HEK293 (cell line): Measurements from ENCODE around the gene TICRR.

Experiments
- BCL11A ChIP-seq: fragments of 450-650 bp; formaldehyde crosslinking; IDR thresholded peaks from 2 replicates; pipeline ENCODE4 v1.5.1; 2016; ENCODE audit warnings: low read depth, missing biosample characterization, missing genetic modification characterization
- BCL6B ChIP-seq: fragments of 450-650 bp; formaldehyde crosslinking; IDR thresholded peaks from 2 replicates; pipeline ENCODE4 v1.5.1; 2017; ENCODE audit warnings: missing biosample characterization, missing genetic modification characterization
- HOXD13 ChIP-seq: sonication (generic); formaldehyde crosslinking; IDR thresholded peaks from 2 replicates; pipeline ENCODE4 v1.8.0; 2022; ENCODE audit warnings: missing genetic modification reagents, borderline replicate concordance
- IKZF3 ChIP-seq: fragments of 450-650 bp; IDR thresholded peaks from 2 replicates; pipeline ENCODE4 v1.5.0; 2018; ENCODE audit warnings: missing biosample characterization, mild to moderate bottlenecking, missing genetic modification characterization, moderate library complexity
- KLF1 ChIP-seq: fragments of 450-650 bp; formaldehyde crosslinking; IDR thresholded peaks from 2 replicates; pipeline ENCODE4 v1.5.1; 2016; ENCODE audit warnings: missing biosample characterization, missing genetic modification characterization
- KLF10 ChIP-seq: fragments of 450-650 bp; IDR thresholded peaks from 2 replicates; pipeline ENCODE4 v1.5.1; 2018; ENCODE audit warnings: missing biosample characterization, mild to moderate bottlenecking, missing genetic modification characterization
- MEIS1 ChIP-seq: sonication (generic); formaldehyde crosslinking; IDR thresholded peaks from 2 replicates; pipeline ENCODE4 v1.8.1; 2022; ENCODE audit warnings: missing genetic modification reagents, mild to moderate bottlenecking, borderline replicate concordance
- MZF1 ChIP-seq: fragments of 450-650 bp; formaldehyde crosslinking; IDR thresholded peaks from 2 replicates; pipeline ENCODE4 v1.5.1; 2017; ENCODE audit warnings: missing biosample characterization, missing genetic modification characterization, borderline replicate concordance
- RBAK ChIP-seq: fragments of 450-650 bp; formaldehyde crosslinking; IDR thresholded peaks from 2 replicates; pipeline ENCODE4 v1.5.1; 2016; ENCODE audit warnings: missing biosample characterization, missing genetic modification characterization
- SCRT1 ChIP-seq: fragments of 450-650 bp; formaldehyde crosslinking; IDR thresholded peaks from 2 replicates; pipeline ENCODE4 v1.5.1; 2016; ENCODE audit warnings: missing biosample characterization, missing genetic modification characterization, borderline replicate concordance
- SP2 ChIP-seq: fragments of 450-650 bp; formaldehyde crosslinking; IDR thresholded peaks from 2 replicates; pipeline ENCODE4 v1.5.1; 2016; ENCODE audit warnings: missing biosample characterization, missing genetic modification characterization
- SP7 ChIP-seq: fragments of 450-650 bp; formaldehyde crosslinking; IDR thresholded peaks from 2 replicates; pipeline ENCODE4 v1.5.1; 2016; ENCODE audit warnings: missing biosample characterization, missing genetic modification characterization
- TCF7L2 ChIP-seq: IDR thresholded peaks from 2 replicates; pipeline ENCODE4 v1.6.1; 2011; ENCODE audit warnings: low read depth, mild to moderate bottlenecking, inconsistent platforms, low read length, moderate library complexity, borderline replicate concordance
- ZBTB21 ChIP-seq: fragments of 450-650 bp; formaldehyde crosslinking; IDR thresholded peaks from 2 replicates; pipeline ENCODE4 v1.5.1; 2017; ENCODE audit warnings: missing biosample characterization, missing genetic modification characterization
- ZEB2 ChIP-seq: fragments of 450-650 bp; formaldehyde crosslinking; IDR thresholded peaks from 2 replicates; pipeline ENCODE4 v1.5.1; 2016; ENCODE audit warnings: missing biosample characterization, missing genetic modification characterization
- ZFP69B ChIP-seq: fragments of 450-650 bp; formaldehyde crosslinking; IDR thresholded peaks from 2 replicates; pipeline ENCODE4 v1.5.1; 2016; ENCODE audit warnings: missing biosample characterization, missing genetic modification characterization
- ZIC2 ChIP-seq: fragments of 450-650 bp; formaldehyde crosslinking; IDR thresholded peaks from 2 replicates; pipeline ENCODE4 v1.5.1; 2016; ENCODE audit warnings: missing biosample characterization, missing genetic modification characterization
- ZNF132 ChIP-seq: fragments of 450-650 bp; formaldehyde crosslinking; IDR thresholded peaks from 2 replicates; pipeline ENCODE4 v1.5.1; 2017; ENCODE audit warnings: missing biosample characterization, missing genetic modification characterization, borderline replicate concordance
- ZNF146 ChIP-seq: fragments of 450-650 bp; formaldehyde crosslinking; IDR thresholded peaks from 2 replicates; pipeline ENCODE4 v1.5.1; 2016; ENCODE audit warnings: missing biosample characterization, missing genetic modification characterization
- ZNF24 ChIP-seq: fragments of 450-650 bp; formaldehyde crosslinking; IDR thresholded peaks from 2 replicates; pipeline ENCODE4 v1.5.1; 2016; ENCODE audit warnings: missing biosample characterization, missing genetic modification characterization
- ZNF324 ChIP-seq: fragments of 450-650 bp; formaldehyde crosslinking; IDR thresholded peaks from 2 replicates; pipeline ENCODE4 v1.5.1; 2016; ENCODE audit warnings: missing biosample characterization, missing genetic modification characterization
- ZNF366 ChIP-seq: fragments of 450-650 bp; formaldehyde crosslinking; conservative IDR thresholded peaks from 2 replicates; pipeline ENCODE4 v1.5.1; 2016; ENCODE audit warnings: missing biosample characterization, missing genetic modification characterization
- ZNF37A ChIP-seq: fragments of 450-650 bp; IDR thresholded peaks from 2 replicates; pipeline ENCODE4 v1.5.1; 2018; ENCODE audit warnings: missing biosample characterization, missing genetic modification characterization
- ZNF416 ChIP-seq: fragments of 450-650 bp; formaldehyde crosslinking; IDR thresholded peaks from 2 replicates; pipeline ENCODE4 v1.5.1; 2016; ENCODE audit warnings: missing biosample characterization, missing genetic modification characterization
- ZNF548 ChIP-seq: fragments of 450-650 bp; formaldehyde crosslinking; IDR thresholded peaks from 2 replicates; pipeline ENCODE4 v1.5.1; 2016; ENCODE audit warnings: missing biosample characterization, missing genetic modification characterization
- ZNF585B ChIP-seq: fragments of 450-650 bp; formaldehyde crosslinking; IDR thresholded peaks from 2 replicates; pipeline ENCODE4 v1.5.1; 2016; ENCODE audit warnings: missing biosample characterization, missing genetic modification characterization
- ZNF610 ChIP-seq: fragments of 450-650 bp; formaldehyde crosslinking; IDR thresholded peaks from 2 replicates; pipeline ENCODE4 v1.5.1; 2016; ENCODE audit warnings: missing biosample characterization, missing genetic modification characterization, borderline replicate concordance
- ZNF623 ChIP-seq: fragments of 450-650 bp; formaldehyde crosslinking; IDR thresholded peaks from 2 replicates; pipeline ENCODE4 v1.5.1; 2016; ENCODE audit warnings: missing biosample characterization, missing genetic modification characterization
- ZNF830 ChIP-seq: fragments of 450-650 bp; IDR thresholded peaks from 2 replicates; pipeline ENCODE4 v1.5.0; 2018; ENCODE audit warnings: missing biosample characterization, missing genetic modification characterization, low read depth, mild to moderate bottlenecking, moderate library complexity
- ZSCAN30 ChIP-seq: fragments of 450-650 bp; IDR thresholded peaks from 2 replicates; pipeline ENCODE4 v1.5.1; 2018; ENCODE audit warnings: missing biosample characterization, mild to moderate bottlenecking, missing genetic modification characterization, moderate library complexity
- ZSCAN5A ChIP-seq: fragments of 450-650 bp; formaldehyde crosslinking; IDR thresholded peaks from 2 replicates; pipeline ENCODE4 v1.5.1; 2016; ENCODE audit warnings: missing biosample characterization, missing genetic modification characterization
- TF ChIP-seq, protein P1 (sequence below): fragments of 450-650 bp; formaldehyde crosslinking; IDR thresholded peaks from 2 replicates; pipeline ENCODE4; 2016; ENCODE audit warnings: missing biosample characterization, missing genetic modification characterization
- TF ChIP-seq, protein P2 (sequence below): fragments of 450-650 bp; formaldehyde crosslinking; optimal IDR thresholded peaks from 2 replicates; pipeline ENCODE3; 2016; ENCODE audit warnings: missing biosample characterization, mild to moderate bottlenecking, missing genetic modification characterization
- TF ChIP-seq, protein P3 (sequence below): fragments of 450-650 bp; formaldehyde crosslinking; IDR thresholded peaks from 2 replicates; pipeline ENCODE4 v1.5.1; 2016; ENCODE audit warnings: missing biosample characterization, missing genetic modification characterization

Gene TICRR

GRCh38 chr15:89575146-89575655, at the start of gene TICRR (continued):
- TF ChIP-seq ZNF548 (tag by site-specific recombination) (no peak), MEIS1 (CRISPR knock-in tag) (no peak), SCRT1 (tag by site-specific recombination) (no peak), ZNF24 (tag by site-specific recombination) (0 out of 2 replicates have a peak, but pooled peaks have one; percentile 19), ZBTB21 (tag by site-specific recombination) (no peak), ZNF366 (0 out of 2 replicates have a peak, but pooled peaks have one; percentile 29), ZFP69B (tag by site-specific recombination) (peak; percentile 82), ZEB2 (tag by site-specific recombination) (0 out of 2 replicates have a peak, but pooled peaks have one; percentile 22), MZF1 (tag by site-specific recombination) (no peak), ZNF416 (tag by site-specific recombination) (no peak), ZSCAN5A (tag by site-specific recombination) (no peak), SP7 (tag by site-specific recombination) (0 out of 2 replicates have a peak, but pooled peaks have one; percentile 18), HOXD13 (CRISPR knock-in tag) (no peak), KLF10 (tag by site-specific recombination) (no peak), ZNF830 (tag by site-specific recombination) (no peak), RBAK (tag by site-specific recombination) (no peak), ZSCAN30 (tag by site-specific recombination) (no peak; the same call in 1 of the 2 replicates), ZNF585B (tag by site-specific recombination) (no peak), KLF1 (tag by site-specific recombination) (no peak), IKZF3 (peak; percentile 8), ZNF37A (tag by site-specific recombination) (no peak), ZNF324 (tag by site-specific recombination) (no peak), BCL6B (0 out of 2 replicates have a peak, but pooled peaks have one; percentile 27), ZNF623 (tag by site-specific recombination) (no peak), ZNF146 (tag by site-specific recombination) (no peak), BCL11A (no peak), ZNF610 (tag by site-specific recombination) (no peak), ZIC2 (tag by site-specific recombination) (no peak), SP2 (tag by site-specific recombination) (peak; percentile 100), ZNF132 (tag by site-specific recombination) (no peak), TCF7L2 (no peak)
- TF ChIP-seq, protein P1, sequence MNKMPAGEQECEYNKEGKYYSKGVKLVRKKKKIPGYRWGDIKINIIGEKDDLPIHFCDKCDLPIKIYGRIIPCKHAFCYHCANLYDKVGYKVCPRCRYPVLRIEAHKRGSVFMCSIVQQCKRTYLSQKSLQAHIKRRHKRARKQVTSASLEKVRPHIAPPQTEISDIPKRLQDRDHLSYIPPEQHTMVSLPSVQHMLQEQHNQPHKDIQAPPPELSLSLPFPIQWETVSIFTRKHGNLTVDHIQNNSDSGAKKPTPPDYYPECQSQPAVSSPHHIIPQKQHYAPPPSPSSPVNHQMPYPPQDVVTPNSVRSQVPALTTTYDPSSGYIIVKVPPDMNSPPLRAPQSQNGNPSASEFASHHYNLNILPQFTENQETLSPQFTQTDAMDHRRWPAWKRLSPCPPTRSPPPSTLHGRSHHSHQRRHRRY: no peak
- TF ChIP-seq, protein P2, sequence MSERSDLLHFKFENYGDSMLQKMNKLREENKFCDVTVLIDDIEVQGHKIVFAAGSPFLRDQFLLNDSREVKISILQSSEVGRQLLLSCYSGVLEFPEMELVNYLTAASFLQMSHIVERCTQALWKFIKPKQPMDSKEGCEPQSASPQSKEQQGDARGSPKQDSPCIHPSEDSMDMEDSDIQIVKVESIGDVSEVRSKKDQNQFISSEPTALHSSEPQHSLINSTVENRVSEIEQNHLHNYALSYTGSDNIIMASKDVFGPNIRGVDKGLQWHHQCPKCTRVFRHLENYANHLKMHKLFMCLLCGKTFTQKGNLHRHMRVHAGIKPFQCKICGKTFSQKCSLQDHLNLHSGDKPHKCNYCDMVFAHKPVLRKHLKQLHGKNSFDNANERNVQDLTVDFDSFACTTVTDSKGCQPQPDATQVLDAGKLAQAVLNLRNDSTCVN (tag by site-specific recombination): no peak
- TF ChIP-seq, protein P3, sequence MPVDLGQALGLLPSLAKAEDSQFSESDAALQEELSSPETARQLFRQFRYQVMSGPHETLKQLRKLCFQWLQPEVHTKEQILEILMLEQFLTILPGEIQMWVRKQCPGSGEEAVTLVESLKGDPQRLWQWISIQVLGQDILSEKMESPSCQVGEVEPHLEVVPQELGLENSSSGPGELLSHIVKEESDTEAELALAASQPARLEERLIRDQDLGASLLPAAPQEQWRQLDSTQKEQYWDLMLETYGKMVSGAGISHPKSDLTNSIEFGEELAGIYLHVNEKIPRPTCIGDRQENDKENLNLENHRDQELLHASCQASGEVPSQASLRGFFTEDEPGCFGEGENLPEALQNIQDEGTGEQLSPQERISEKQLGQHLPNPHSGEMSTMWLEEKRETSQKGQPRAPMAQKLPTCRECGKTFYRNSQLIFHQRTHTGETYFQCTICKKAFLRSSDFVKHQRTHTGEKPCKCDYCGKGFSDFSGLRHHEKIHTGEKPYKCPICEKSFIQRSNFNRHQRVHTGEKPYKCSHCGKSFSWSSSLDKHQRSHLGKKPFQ (tag by site-specific recombination): no peak
